Activated T-helper 1 cell treated with anti-CD3 and anti-CD28 coated beads, Interleukin-12 subunit alpha, Interleukin-12 subunit beta, Interleukin-2, Interleukin-4 antibody, amounts not matched to agents 30 ng/mL and 10 ng/mL and 1 ng/mL, durations not matched to agents 14 hours and 24 hours and 36 hours (primary cell): ENCODE measurements around the gene COL4A2. TPM values are rescaled to one million over a fixed set of nuclear protein-coding genes. Genes with fewer than 3 reads are reported as not detected.

Experiments used
- DNase-seq: peaks from one replicate; pipeline ENCODE4 v3.0.0; 2021; ENCODE audit warnings: low spot score
- H3K27ac Mint-ChIP-seq: one replicate; pipeline ENCODE4 v1.8.0; 2021; ENCODE audit warnings: mild to moderate bottlenecking, mixed read lengths
- H3K27me3 Mint-ChIP-seq: one replicate; pipeline ENCODE4 v1.8.0; 2022; ENCODE audit warnings: mild to moderate bottlenecking, moderate library complexity, mixed read lengths; ENCODE audit not compliant: insufficient read depth
- H3K36me3 Mint-ChIP-seq: one replicate; pipeline ENCODE4 v1.8.0; 2021; ENCODE audit warnings: low read depth, mixed read lengths
- H3K4me1 Mint-ChIP-seq: one replicate; pipeline ENCODE4 v1.8.0; 2021; ENCODE audit warnings: low read depth, mixed read lengths
- H3K4me3 Mint-ChIP-seq: one replicate; pipeline ENCODE4 v1.8.0; 2021; ENCODE audit warnings: mild to moderate bottlenecking, moderate library complexity, mixed read lengths
- H3K9me3 Mint-ChIP-seq: one replicate; pipeline ENCODE4 v1.8.0; 2021; ENCODE audit warnings: mixed read lengths
- intact Hi-C: fragments of 100-400 bp; cut with micrococcal nuclease; formaldehyde crosslinking; loops from one replicate; pipeline ENCODE4 v1.15.1; 2024
- total RNA-seq: library from RNA; stranded (reverse); gene quantifications from 2 replicates; pipeline ENCODE4 v1.2.3, GENCODE V29; 2022

The COL4A2 gene
- total RNA-seq, 1 donor from 2014 or later, result not detected

GRCh38 chr13:110276553-110276950, 30.5 kb upstream of the COL4A2 start:
- no peaks in the 10 kb centered on the region for H3K36me3 Mint-ChIP-seq
- intact Hi-C loops, result no loop called here
- H3K27ac Mint-ChIP-seq, result no peak overlapping the region
- H3K4me3 Mint-ChIP-seq, result no peak overlapping the region
- peaks cover 4% of the 10 kb centered on the region for H3K9me3 Mint-ChIP-seq
- H3K4me1 Mint-ChIP-seq, result peaks cover 12% of the 10 kb centered on the region
- no peak for DNase-seq
- H3K27me3 Mint-ChIP-seq, result peaks cover 6% of the 10 kb centered on the region

GRCh38 chr13:110277357-110277975, 29.6 kb upstream of the COL4A2 start:
- intact Hi-C loops, result no loop called here
- Mint-ChIP-seq H3K36me3 (no peaks in the 10 kb centered on the region), H3K4me1 (peaks cover 15% of the 10 kb centered on the region), H3K27me3 (peaks cover 6% of the 10 kb centered on the region), H3K27ac (no peak overlapping the region), H3K9me3 (peaks cover 4% of the 10 kb centered on the region), H3K4me3 (no peak overlapping the region)
- no peak for DNase-seq

GRCh38 chr13:110278859-110279258, 28.2 kb upstream of the COL4A2 start:
- H3K9me3 Mint-ChIP-seq, result peaks cover 4% of the 10 kb centered on the region
- H3K4me1 Mint-ChIP-seq, result peaks cover 15% of the 10 kb centered on the region
- no peak for DNase-seq
- intact Hi-C loops, result no loop called here
- peaks cover 6% of the 10 kb centered on the region for H3K27me3 Mint-ChIP-seq
- no peak overlapping the region for H3K27ac Mint-ChIP-seq
- no peaks in the 10 kb centered on the region for H3K36me3 Mint-ChIP-seq
- H3K4me3 Mint-ChIP-seq, result no peak overlapping the region

- H3K4me1 Mint-ChIP-seq, result peaks cover 15% of the 10 kb centered on the region
- H3K36me3 Mint-ChIP-seq, result no peaks in the 10 kb centered on the region
- peaks cover 6% of the 10 kb centered on the region for H3K27me3 Mint-ChIP-seq
- no peak overlapping the region for H3K27ac Mint-ChIP-seq
- H3K4me3 Mint-ChIP-seq, result no peak overlapping the region
- peaks cover 4% of the 10 kb centered on the region for H3K9me3 Mint-ChIP-seq
- intact Hi-C loops, result no loop called here
- DNase-seq, result no peak
These were observed 27.4 kb upstream of the COL4A2 start for GRCh38 chr13:110279684-110280083.

GRCh38 chr13:110280231-110280813, 26.8 kb upstream of the COL4A2 start:
- Mint-ChIP-seq H3K4me3 (peak overlapping the region; percentile 2), H3K36me3 (no peaks in the 10 kb centered on the region), H3K4me1 (peaks cover 15% of the 10 kb centered on the region), H3K27ac (no peak overlapping the region), H3K27me3 (peaks cover 6% of the 10 kb centered on the region), H3K9me3 (peaks cover 4% of the 10 kb centered on the region)
- DNase-seq, result no peak
- intact Hi-C loops, result no loop called here

- H3K9me3 Mint-ChIP-seq, result peaks cover 4% of the 10 kb centered on the region
- peaks cover 1% of the 10 kb centered on the region for H3K27me3 Mint-ChIP-seq
- H3K4me3 Mint-ChIP-seq, result peak overlapping the region; percentile 2
- peaks cover 15% of the 10 kb centered on the region for H3K4me1 Mint-ChIP-seq
- H3K36me3 Mint-ChIP-seq, result no peaks in the 10 kb centered on the region
- intact Hi-C loops, result no loop called here
- no peak overlapping the region for H3K27ac Mint-ChIP-seq
- no peak for DNase-seq
These were observed 25.9 kb upstream of the COL4A2 start for GRCh38 chr13:110280985-110281688.

GRCh38 chr13:110281736-110282135, 25.3 kb upstream of the COL4A2 start:
- H3K36me3 Mint-ChIP-seq, result no peaks in the 10 kb centered on the region
- peaks cover 15% of the 10 kb centered on the region for H3K4me1 Mint-ChIP-seq
- peaks cover 1% of the 10 kb centered on the region for H3K27me3 Mint-ChIP-seq
- peaks cover 4% of the 10 kb centered on the region for H3K9me3 Mint-ChIP-seq
- intact Hi-C loops, result no loop called here
- no peak for DNase-seq
- no peak overlapping the region for H3K27ac Mint-ChIP-seq
- H3K4me3 Mint-ChIP-seq, result no peak overlapping the region

- H3K36me3 Mint-ChIP-seq, result no peaks in the 10 kb centered on the region
- intact Hi-C loops, result no loop called here
- H3K4me3 Mint-ChIP-seq, result no peak overlapping the region
- peaks cover under 1% of the 10 kb centered on the region for H3K27me3 Mint-ChIP-seq
- H3K9me3 Mint-ChIP-seq, result peaks cover 4% of the 10 kb centered on the region
- H3K4me1 Mint-ChIP-seq, result peaks cover 15% of the 10 kb centered on the region
- no peak overlapping the region for H3K27ac Mint-ChIP-seq
- no peak for DNase-seq
These were observed 24.7 kb upstream of the COL4A2 start for GRCh38 chr13:110282316-110282841.

- no peaks in the 10 kb centered on the region for H3K36me3 Mint-ChIP-seq
- H3K4me3 Mint-ChIP-seq, result no peak overlapping the region
- H3K27ac Mint-ChIP-seq, result no peak overlapping the region
- intact Hi-C loops, result no loop called here
- no peak for DNase-seq
- H3K4me1 Mint-ChIP-seq, result peaks cover 15% of the 10 kb centered on the region
- peaks cover 4% of the 10 kb centered on the region for H3K9me3 Mint-ChIP-seq
- H3K27me3 Mint-ChIP-seq, result no peaks in the 10 kb centered on the region
These were observed 23.2 kb upstream of the COL4A2 start for GRCh38 chr13:110283736-110284517.

GRCh38 chr13:110284779-110285484, 22.2 kb upstream of the COL4A2 start:
- Mint-ChIP-seq H3K9me3 (peaks cover 4% of the 10 kb centered on the region), H3K36me3 (no peaks in the 10 kb centered on the region), H3K4me3 (no peak overlapping the region), H3K27me3 (no peaks in the 10 kb centered on the region), H3K4me1 (peaks cover 15% of the 10 kb centered on the region), H3K27ac (no peak overlapping the region)
- intact Hi-C loops, result no loop called here
- DNase-seq, result no peak

- Mint-ChIP-seq H3K36me3 (no peaks in the 10 kb centered on the region), H3K4me3 (no peak overlapping the region), H3K27me3 (no peaks in the 10 kb centered on the region), H3K4me1 (peaks cover 7% of the 10 kb centered on the region), H3K9me3 (no peaks in the 10 kb centered on the region), H3K27ac (no peak overlapping the region)
- DNase-seq, result no peak
- intact Hi-C loops, result no loop called here
These were observed 20.9 kb upstream of the COL4A2 start for GRCh38 chr13:110285991-110286832.
